WTC11 (cell line): ENCODE data around the gene FAM200A. TPM values are rescaled to one million over a fixed set of nuclear protein-coding genes. Genes with fewer than 3 reads are reported as not detected.

Experiments used
- ATAC-seq: fragments of 200-7000 bp; cut with Tn5 transposase; 2 replicates; pipeline ENCODE4 v1.10.0; 2021; ENCODE audit warnings: mild to moderate bottlenecking, moderate library complexity
- CTCF ChIA-PET: fragments of 300-600 bp; sonication (Branson Sonifier 250); formaldehyde crosslinking; loops from one replicate; lab custom pipeline; 2021; ENCODE audit warnings: antibody characterized with exemption; lab: Charles Lee
- POLR2A ChIA-PET: fragments of 350-600 bp; sonication (Branson Sonifier 250); formaldehyde crosslinking; loops from one replicate; lab custom pipeline; 2021; ENCODE audit warnings: antibody characterized with exemption; lab: Charles Lee
- DNase-seq: peaks from one replicate; pipeline ENCODE4 v3.0.0; 2021; ENCODE audit warnings: low spot score
- H3K27ac Mint-ChIP-seq: 2 replicates; pipeline ENCODE4 v1.8.0; 2021; ENCODE audit warnings: mixed read lengths
- H3K27me3 Mint-ChIP-seq: 2 replicates; pipeline ENCODE4 v1.8.0; 2021; ENCODE audit warnings: low read depth, mild to moderate bottlenecking, moderate library complexity, mixed read lengths
- H3K36me3 Mint-ChIP-seq: 2 replicates; pipeline ENCODE4 v1.8.0; 2021; ENCODE audit warnings: mixed read lengths
- H3K4me1 Mint-ChIP-seq: 2 replicates; pipeline ENCODE4 v1.8.0; 2022; ENCODE audit warnings: mixed read lengths
- H3K4me3 Mint-ChIP-seq: 2 replicates; pipeline ENCODE4 v1.8.0; 2021; ENCODE audit warnings: mild to moderate bottlenecking, moderate library complexity, mixed read lengths
- H3K9me3 Mint-ChIP-seq: 2 replicates; pipeline ENCODE4 v1.8.0; 2021; ENCODE audit warnings: mixed read lengths
- CTCF ChIP-seq: fragments of 200-600 bp; IDR thresholded peaks from 2 replicates; pipeline ENCODE4 v1.8.0; 2022; ENCODE audit warnings: antibody characterized with exemption
- E2F5 ChIP-seq: sonication (generic); formaldehyde crosslinking; IDR thresholded peaks from 2 replicates; pipeline ENCODE4 v1.8.1; 2022; ENCODE audit warnings: mild to moderate bottlenecking, moderate library complexity, missing genetic modification reagents
- EMX1 ChIP-seq: fragments of 250-450 bp; sonication (Bioruptor Pico); IDR thresholded peaks from 2 replicates; pipeline ENCODE4 v1.8.0; 2021; ENCODE audit warnings: mild to moderate bottlenecking
- ERG ChIP-seq: fragments of 250-450 bp; sonication (Bioruptor Pico); IDR thresholded peaks from 2 replicates; pipeline ENCODE4 v1.8.0; 2021; ENCODE audit warnings: mild to moderate bottlenecking
- ESRRA ChIP-seq: sonication (generic); formaldehyde crosslinking; IDR thresholded peaks from 2 replicates; pipeline ENCODE4 v1.8.1; 2022; ENCODE audit warnings: mild to moderate bottlenecking, missing genetic modification reagents, borderline replicate concordance
- MAX ChIP-seq: sonication (generic); formaldehyde crosslinking; IDR thresholded peaks from 2 replicates; pipeline ENCODE4 v1.8.0; 2022; ENCODE audit warnings: mild to moderate bottlenecking, missing genetic modification reagents
- NFATC4 ChIP-seq: fragments of 250-450 bp; sonication (Bioruptor Pico); IDR thresholded peaks from 2 replicates; pipeline ENCODE4 v1.9.0; 2021; ENCODE audit warnings: mild to moderate bottlenecking
- SMAD3 ChIP-seq: sonication (generic); formaldehyde crosslinking; IDR thresholded peaks from 2 replicates; pipeline ENCODE4 v1.8.0; 2022; ENCODE audit warnings: missing genetic modification reagents, mild to moderate bottlenecking, borderline replicate concordance
- STAT6 ChIP-seq: sonication (generic); formaldehyde crosslinking; conservative IDR thresholded peaks from 2 replicates; pipeline ENCODE4 v1.8.1; 2023; ENCODE audit warnings: mild to moderate bottlenecking, low read depth, missing genetic modification reagents, moderate library complexity
- TP53 ChIP-seq: sonication (generic); formaldehyde crosslinking; IDR thresholded peaks from 2 replicates; pipeline ENCODE4 v1.8.1; 2023; ENCODE audit warnings: mild to moderate bottlenecking, missing genetic modification reagents
- ZBTB43 ChIP-seq: sonication (generic); formaldehyde crosslinking; IDR thresholded peaks from 2 replicates; pipeline ENCODE4 v1.8.1; 2023; ENCODE audit warnings: mild to moderate bottlenecking, missing genetic modification reagents
- ZNF121 ChIP-seq: sonication (generic); formaldehyde crosslinking; IDR thresholded peaks from 2 replicates; pipeline ENCODE4 v1.8.0; 2023; ENCODE audit warnings: missing genetic modification reagents
- ZNF281 ChIP-seq: sonication (generic); formaldehyde crosslinking; IDR thresholded peaks from 2 replicates; pipeline ENCODE4 v1.8.0; 2023; ENCODE audit warnings: mild to moderate bottlenecking, missing genetic modification reagents
- ZNF396 ChIP-seq: fragments of 250-450 bp; sonication (Bioruptor Pico); IDR thresholded peaks from 2 replicates; pipeline ENCODE4 v1.8.0; 2021; ENCODE audit warnings: mild to moderate bottlenecking, moderate library complexity, borderline replicate concordance
- total RNA-seq: library from RNA; stranded (reverse); gene quantifications from 3 replicates; pipeline ENCODE4 v1.2.3, GENCODE V29; 2021

Gene FAM200A
- total RNA-seq, 1 experiment from 2014 or later: 5.9 TPM

GRCh38 chr7:99596408-99596955 is 44.6 kb upstream of the FAM200A start (continued):
- TF ChIP-seq STAT6 (CRISPR knock-in tag) (no peak), ZNF121 (CRISPR knock-in tag) (no peak), ZNF396 (CRISPR knock-in tag) (no peak), ZBTB43 (CRISPR knock-in tag) (no peak), ERG (no peak), SMAD3 (no peak), EMX1 (no peak)

GRCh38 chr7:99594948-99595745 is 43.2 kb upstream of the FAM200A start:
- no peaks in the 10 kb centered on the region for H3K27me3 Mint-ChIP-seq
- no peak for ATAC-seq
- no peak overlapping the region for H3K4me3 Mint-ChIP-seq
- ChIA-PET POLR2A (no interaction called here), CTCF (no interaction called here)
- no peaks in the 10 kb centered on the region for H3K4me1 Mint-ChIP-seq
- no peak overlapping the region for H3K27ac Mint-ChIP-seq
- DNase-seq: no peak
- no peak for TF ChIP-seq ZNF281
- TF ChIP-seq EMX1: no peak
- TF ChIP-seq ZNF396 (CRISPR knock-in tag): no peak
- TF ChIP-seq ESRRA (CRISPR knock-in tag): no peak
- no peak for TF ChIP-seq NFATC4 (CRISPR knock-in tag)
- no peak for TF ChIP-seq MAX (CRISPR knock-in tag)
- TF ChIP-seq TP53: no peak
- no peak for TF ChIP-seq CTCF
- TF ChIP-seq E2F5 (CRISPR knock-in tag): no peak
- peaks cover 17% of the 10 kb centered on the region for H3K9me3 Mint-ChIP-seq
- no peaks in the 10 kb centered on the region for H3K36me3 Mint-ChIP-seq
